HEK293 (cell line): Measurements from ENCODE around the gene PDE11A.

Experiments used
- CTCF ChIA-PET: fragments of 350-600 bp; formaldehyde crosslinking; extraction: SDS; loops from one replicate; lab custom pipeline; 2021; ENCODE audit warnings: antibody characterized with exemption; lab: Yijun Ruan, JAX
- POLR2A ChIA-PET: fragments of 300-600 bp; formaldehyde crosslinking; extraction: SDS; loops from one replicate; lab custom pipeline; 2020; ENCODE audit warnings: antibody characterized with exemption, inconsistent platforms; lab: Yijun Ruan, JAX
- H3K27ac ChIP-seq: fragments of 200-500 bp; sonication (Bioruptor generic); 2 replicates; pipeline ENCODE4 v1.5.1; 2014; ENCODE audit warnings: low read depth, low read length, control low read depth, inconsistent platforms; ENCODE audit errors: extremely low read depth
- H3K36me3 ChIP-seq, 2 experiments: fragments of 200-500 bp in 1 of 2; sonication (Bioruptor generic) in 1 of 2; 1 replicate in 1 of 2; 2 replicates in 1 of 2; pipeline ENCODE4 v1.5.1; 2014 to 2017; ENCODE audit warnings: inconsistent platforms in 2 of 2, low read length in 2 of 2; ENCODE audit not compliant: control insufficient read depth in 2 of 2, insufficient read depth in 1 of 2
- H3K4me1 ChIP-seq: fragments of 200-500 bp; sonication (Bioruptor generic); 2 replicates; pipeline ENCODE4 v1.5.1; 2014; ENCODE audit warnings: mild to moderate bottlenecking, low read length, inconsistent platforms; ENCODE audit not compliant: control insufficient read depth, insufficient read depth
- H3K4me3 ChIP-seq: 2 replicates; pipeline ENCODE4 v1.5.1; 2011; ENCODE audit warnings: low read depth, mild to moderate bottlenecking, control low read depth, low read length, moderate library complexity
- H3K9me3 ChIP-seq: fragments of 200-500 bp; sonication (Bioruptor generic); 2 replicates; pipeline ENCODE4 v1.5.1; 2014; ENCODE audit warnings: low read depth, low read length, inconsistent platforms; ENCODE audit not compliant: control insufficient read depth, insufficient read depth
- FEZF1 ChIP-seq: fragments of 450-650 bp; formaldehyde crosslinking; IDR thresholded peaks from 2 replicates; pipeline ENCODE4 v1.5.1; 2016; ENCODE audit warnings: missing biosample characterization, missing genetic modification characterization
- GLI4 ChIP-seq: fragments of 450-650 bp; formaldehyde crosslinking; IDR thresholded peaks from 2 replicates; pipeline ENCODE4 v1.5.1; 2016; ENCODE audit warnings: missing biosample characterization, missing genetic modification characterization
- KLF1 ChIP-seq: fragments of 450-650 bp; formaldehyde crosslinking; IDR thresholded peaks from 2 replicates; pipeline ENCODE4 v1.5.1; 2016; ENCODE audit warnings: missing biosample characterization, missing genetic modification characterization
- MZF1 ChIP-seq: fragments of 450-650 bp; formaldehyde crosslinking; IDR thresholded peaks from 2 replicates; pipeline ENCODE4 v1.5.1; 2017; ENCODE audit warnings: missing biosample characterization, missing genetic modification characterization, borderline replicate concordance
- ZBTB20 ChIP-seq: fragments of 450-650 bp; formaldehyde crosslinking; IDR thresholded peaks from 2 replicates; pipeline ENCODE4 v1.5.1; 2016; ENCODE audit warnings: missing biosample characterization, missing genetic modification characterization
- ZEB2 ChIP-seq: fragments of 450-650 bp; formaldehyde crosslinking; IDR thresholded peaks from 2 replicates; pipeline ENCODE4 v1.5.1; 2016; ENCODE audit warnings: missing biosample characterization, missing genetic modification characterization
- ZNF175 ChIP-seq: fragments of 450-650 bp; formaldehyde crosslinking; IDR thresholded peaks from 2 replicates; pipeline ENCODE4 v1.5.1; 2016; ENCODE audit warnings: missing biosample characterization, missing genetic modification characterization
- ZNF239 ChIP-seq: fragments of 450-650 bp; formaldehyde crosslinking; IDR thresholded peaks from 2 replicates; pipeline ENCODE4 v1.5.1; 2016; ENCODE audit warnings: missing biosample characterization, missing genetic modification characterization
- ZNF24 ChIP-seq: fragments of 450-650 bp; formaldehyde crosslinking; IDR thresholded peaks from 2 replicates; pipeline ENCODE4 v1.5.1; 2016; ENCODE audit warnings: missing biosample characterization, missing genetic modification characterization
- ZNF423 ChIP-seq: fragments of 450-650 bp; formaldehyde crosslinking; IDR thresholded peaks from 2 replicates; pipeline ENCODE4 v1.5.1; 2016; ENCODE audit warnings: missing biosample characterization, missing genetic modification characterization
- ZNF433 ChIP-seq: fragments of 450-650 bp; formaldehyde crosslinking; IDR thresholded peaks from 2 replicates; pipeline ENCODE4 v1.5.1; 2016; ENCODE audit warnings: missing biosample characterization, missing genetic modification characterization, low read depth
- ZNF560 ChIP-seq: fragments of 450-650 bp; formaldehyde crosslinking; IDR thresholded peaks from 2 replicates; pipeline ENCODE4 v1.5.1; 2017; ENCODE audit warnings: missing biosample characterization, missing genetic modification characterization, borderline replicate concordance
- ZNF600 ChIP-seq: fragments of 450-650 bp; formaldehyde crosslinking; IDR thresholded peaks from 2 replicates; pipeline ENCODE4 v1.5.1; 2016; ENCODE audit warnings: missing biosample characterization, missing genetic modification characterization
- ZNF670 ChIP-seq: fragments of 450-650 bp; formaldehyde crosslinking; IDR thresholded peaks from 2 replicates; pipeline ENCODE4 v1.5.1; 2016; ENCODE audit warnings: missing biosample characterization, missing genetic modification characterization, low read depth
- ZNF785 ChIP-seq: fragments of 450-650 bp; formaldehyde crosslinking; IDR thresholded peaks from 2 replicates; pipeline ENCODE4 v1.5.1; 2016; ENCODE audit warnings: missing biosample characterization, missing genetic modification characterization
- TF ChIP-seq, protein P1 (sequence below): fragments of 450-650 bp; formaldehyde crosslinking; IDR thresholded peaks from 2 replicates; pipeline ENCODE4 v1.5.1; 2016; ENCODE audit warnings: missing biosample characterization, missing genetic modification characterization
- TF ChIP-seq, protein P2 (sequence below): fragments of 450-650 bp; formaldehyde crosslinking; IDR thresholded peaks from 2 replicates; pipeline ENCODE4 v1.5.1; 2017; ENCODE audit warnings: missing biosample characterization, missing genetic modification characterization
- TF ChIP-seq, protein P3 (sequence below): fragments of 450-650 bp; formaldehyde crosslinking; conservative IDR thresholded peaks from 2 replicates; pipeline ENCODE4 v1.5.1; 2016; ENCODE audit warnings: low read depth, missing biosample characterization, missing genetic modification characterization

The PDE11A gene

GRCh38 chr2:178006710-178007109 lies 65.9 kb downstream of the PDE11A start:
- TF ChIP-seq, protein P1, sequence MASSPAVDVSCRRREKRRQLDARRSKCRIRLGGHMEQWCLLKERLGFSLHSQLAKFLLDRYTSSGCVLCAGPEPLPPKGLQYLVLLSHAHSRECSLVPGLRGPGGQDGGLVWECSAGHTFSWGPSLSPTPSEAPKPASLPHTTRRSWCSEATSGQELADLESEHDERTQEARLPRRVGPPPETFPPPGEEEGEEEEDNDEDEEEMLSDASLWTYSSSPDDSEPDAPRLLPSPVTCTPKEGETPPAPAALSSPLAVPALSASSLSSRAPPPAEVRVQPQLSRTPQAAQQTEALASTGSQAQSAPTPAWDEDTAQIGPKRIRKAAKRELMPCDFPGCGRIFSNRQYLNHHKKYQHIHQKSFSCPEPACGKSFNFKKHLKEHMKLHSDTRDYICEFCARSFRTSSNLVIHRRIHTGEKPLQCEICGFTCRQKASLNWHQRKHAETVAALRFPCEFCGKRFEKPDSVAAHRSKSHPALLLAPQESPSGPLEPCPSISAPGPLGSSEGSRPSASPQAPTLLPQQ (tag by site-specific recombination) = no peak
- TF ChIP-seq ZNF600 (tag by site-specific recombination) (no peak), KLF1 (tag by site-specific recombination) (no peak), ZNF433 (no peak), ZNF670 (no peak), ZEB2 (tag by site-specific recombination) (no peak), ZNF24 (tag by site-specific recombination) (no peak), ZNF785 (tag by site-specific recombination) (no peak), ZNF423 (tag by site-specific recombination) (no peak), ZNF175 (tag by site-specific recombination) (no peak)
- TF ChIP-seq, protein P2, sequence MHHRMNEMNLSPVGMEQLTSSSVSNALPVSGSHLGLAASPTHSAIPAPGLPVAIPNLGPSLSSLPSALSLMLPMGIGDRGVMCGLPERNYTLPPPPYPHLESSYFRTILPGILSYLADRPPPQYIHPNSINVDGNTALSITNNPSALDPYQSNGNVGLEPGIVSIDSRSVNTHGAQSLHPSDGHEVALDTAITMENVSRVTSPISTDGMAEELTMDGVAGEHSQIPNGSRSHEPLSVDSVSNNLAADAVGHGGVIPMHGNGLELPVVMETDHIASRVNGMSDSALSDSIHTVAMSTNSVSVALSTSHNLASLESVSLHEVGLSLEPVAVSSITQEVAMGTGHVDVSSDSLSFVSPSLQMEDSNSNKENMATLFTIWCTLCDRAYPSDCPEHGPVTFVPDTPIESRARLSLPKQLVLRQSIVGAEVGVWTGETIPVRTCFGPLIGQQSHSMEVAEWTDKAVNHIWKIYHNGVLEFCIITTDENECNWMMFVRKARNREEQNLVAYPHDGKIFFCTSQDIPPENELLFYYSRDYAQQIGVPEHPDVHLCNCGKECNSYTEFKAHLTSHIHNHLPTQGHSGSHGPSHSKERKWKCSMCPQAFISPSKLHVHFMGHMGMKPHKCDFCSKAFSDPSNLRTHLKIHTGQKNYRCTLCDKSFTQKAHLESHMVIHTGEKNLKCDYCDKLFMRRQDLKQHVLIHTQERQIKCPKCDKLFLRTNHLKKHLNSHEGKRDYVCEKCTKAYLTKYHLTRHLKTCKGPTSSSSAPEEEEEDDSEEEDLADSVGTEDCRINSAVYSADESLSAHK (tag by site-specific recombination) = no peak
- no peaks in the 10 kb centered on the region for H3K36me3 ChIP-seq
- no peaks in the 10 kb centered on the region for H3K4me1 ChIP-seq
- H3K27ac ChIP-seq = no peak overlapping the region
- ChIA-PET POLR2A (no interaction called here), CTCF (no interaction called here)
- H3K9me3 ChIP-seq = no peaks in the 10 kb centered on the region
- no peak overlapping the region for H3K4me3 ChIP-seq

- TF ChIP-seq GLI4 (tag by site-specific recombination) (no peak), ZNF560 (no peak), FEZF1 (tag by site-specific recombination) (no peak), ZNF239 (tag by site-specific recombination) (no peak), MZF1 (tag by site-specific recombination) (no peak), ZBTB20 (tag by site-specific recombination) (no peak)
- TF ChIP-seq, protein P3, sequence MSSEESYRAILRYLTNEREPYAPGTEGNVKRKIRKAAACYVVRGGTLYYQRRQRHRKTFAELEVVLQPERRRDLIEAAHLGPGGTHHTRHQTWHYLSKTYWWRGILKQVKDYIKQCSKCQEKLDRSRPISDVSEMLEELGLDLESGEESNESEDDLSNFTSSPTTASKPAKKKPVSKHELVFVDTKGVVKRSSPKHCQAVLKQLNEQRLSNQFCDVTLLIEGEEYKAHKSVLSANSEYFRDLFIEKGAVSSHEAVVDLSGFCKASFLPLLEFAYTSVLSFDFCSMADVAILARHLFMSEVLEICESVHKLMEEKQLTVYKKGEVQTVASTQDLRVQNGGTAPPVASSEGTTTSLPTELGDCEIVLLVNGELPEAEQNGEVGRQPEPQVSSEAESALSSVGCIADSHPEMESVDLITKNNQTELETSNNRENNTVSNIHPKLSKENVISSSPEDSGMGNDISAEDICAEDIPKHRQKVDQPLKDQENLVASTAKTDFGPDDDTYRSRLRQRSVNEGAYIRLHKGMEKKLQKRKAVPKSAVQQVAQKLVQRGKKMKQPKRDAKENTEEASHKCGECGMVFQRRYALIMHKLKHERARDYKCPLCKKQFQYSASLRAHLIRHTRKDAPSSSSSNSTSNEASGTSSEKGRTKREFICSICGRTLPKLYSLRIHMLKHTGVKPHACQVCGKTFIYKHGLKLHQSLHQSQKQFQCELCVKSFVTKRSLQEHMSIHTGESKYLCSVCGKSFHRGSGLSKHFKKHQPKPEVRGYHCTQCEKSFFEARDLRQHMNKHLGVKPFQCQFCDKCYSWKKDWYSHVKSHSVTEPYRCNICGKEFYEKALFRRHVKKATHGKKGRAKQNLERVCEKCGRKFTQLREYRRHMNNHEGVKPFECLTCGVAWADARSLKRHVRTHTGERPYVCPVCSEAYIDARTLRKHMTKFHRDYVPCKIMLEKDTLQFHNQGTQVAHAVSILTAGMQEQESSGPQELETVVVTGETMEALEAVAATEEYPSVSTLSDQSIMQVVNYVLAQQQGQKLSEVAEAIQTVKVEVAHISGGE (tag by site-specific recombination) = no peak
- H3K27ac ChIP-seq = no peak overlapping the region
- no peaks in the 10 kb centered on the region for H3K36me3 ChIP-seq
- no peaks in the 10 kb centered on the region for H3K4me1 ChIP-seq
- H3K4me3 ChIP-seq = no peak overlapping the region
- ChIA-PET POLR2A (no interaction called here), CTCF (interaction anchor here (1.0 kb wide), 1 partner anchor 13 kb away, joined by 3 read pairs; no protein-coding TSS in a partner anchor)
- no peaks in the 10 kb centered on the region for H3K9me3 ChIP-seq
Measured at GRCh38 chr2:178005756-178006155, 66.8 kb downstream of the PDE11A start.
